ENCODE results near the gene PTPRG. TPM values are rescaled to one million over a fixed set of nuclear protein-coding genes. Genes with fewer than 3 reads are reported as not detected.
A peak's percentile ranks its signal among the peaks of the same experiment; 100 is the strongest.

The PTPRG gene
- total RNA-seq, 1 donor: 41.0 TPM

DNA sequence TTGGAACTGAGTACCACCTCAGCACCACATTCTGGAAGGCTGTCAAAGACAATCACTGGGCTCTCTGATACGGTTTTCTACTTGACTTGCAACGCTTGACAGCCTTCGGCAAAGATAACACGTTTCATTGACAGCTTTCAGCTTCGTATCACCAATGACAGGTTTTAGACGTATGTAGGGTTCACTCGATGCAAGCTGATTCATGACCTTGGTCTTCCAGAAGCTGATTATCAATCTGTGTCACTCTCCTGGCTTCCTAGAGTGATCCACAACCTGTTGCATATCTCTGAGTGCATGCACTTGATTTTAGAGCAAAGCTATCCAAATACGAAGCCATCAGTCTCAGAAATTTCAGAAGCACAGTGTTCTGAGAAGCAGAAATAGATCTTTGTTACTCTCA, 430.3 kb downstream of the PTPRG start:
- no peak overlapping the region for H3K4me3 ChIP-seq (ENCODE audit: low read depth, low read length)
- DNase-seq (ENCODE audit: low read depth): no peak
- TF ChIP-seq, protein P1, sequence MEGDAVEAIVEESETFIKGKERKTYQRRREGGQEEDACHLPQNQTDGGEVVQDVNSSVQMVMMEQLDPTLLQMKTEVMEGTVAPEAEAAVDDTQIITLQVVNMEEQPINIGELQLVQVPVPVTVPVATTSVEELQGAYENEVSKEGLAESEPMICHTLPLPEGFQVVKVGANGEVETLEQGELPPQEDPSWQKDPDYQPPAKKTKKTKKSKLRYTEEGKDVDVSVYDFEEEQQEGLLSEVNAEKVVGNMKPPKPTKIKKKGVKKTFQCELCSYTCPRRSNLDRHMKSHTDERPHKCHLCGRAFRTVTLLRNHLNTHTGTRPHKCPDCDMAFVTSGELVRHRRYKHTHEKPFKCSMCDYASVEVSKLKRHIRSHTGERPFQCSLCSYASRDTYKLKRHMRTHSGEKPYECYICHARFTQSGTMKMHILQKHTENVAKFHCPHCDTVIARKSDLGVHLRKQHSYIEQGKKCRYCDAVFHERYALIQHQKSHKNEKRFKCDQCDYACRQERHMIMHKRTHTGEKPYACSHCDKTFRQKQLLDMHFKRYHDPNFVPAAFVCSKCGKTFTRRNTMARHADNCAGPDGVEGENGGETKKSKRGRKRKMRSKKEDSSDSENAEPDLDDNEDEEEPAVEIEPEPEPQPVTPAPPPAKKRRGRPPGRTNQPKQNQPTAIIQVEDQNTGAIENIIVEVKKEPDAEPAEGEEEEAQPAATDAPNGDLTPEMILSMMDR (IDR thresholded peaks at IDR 0.05; ENCODE audit: insufficient read depth, low read depth, low read length): no peak

DNA sequence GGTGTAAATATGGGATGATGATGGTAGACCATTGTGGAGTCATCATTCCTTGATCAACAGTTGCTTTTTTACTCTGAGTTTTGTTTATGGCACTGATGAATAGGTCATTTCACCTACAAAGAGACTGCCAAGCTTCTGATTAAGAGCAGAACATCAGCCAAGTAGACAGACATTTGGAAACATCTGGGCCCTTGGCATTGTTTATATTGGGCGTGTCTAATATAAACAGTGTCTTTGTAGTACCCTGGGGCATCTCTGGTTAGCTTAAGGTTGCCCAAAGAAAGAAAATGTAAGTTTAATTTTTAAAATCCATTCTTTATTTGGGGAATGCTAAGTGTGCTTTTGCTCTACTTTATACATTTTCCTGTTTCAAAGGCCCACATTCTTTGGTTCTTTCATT, 435.0 kb downstream of the PTPRG start:
- no peak for DNase-seq (ENCODE audit: low read depth)
- H3K4me3 ChIP-seq (ENCODE audit: low read depth, low read length): no peak overlapping the region
- TF ChIP-seq, protein P1 (IDR thresholded peaks at IDR 0.05; ENCODE audit: insufficient read depth, low read depth, low read length): no peak

DNA sequence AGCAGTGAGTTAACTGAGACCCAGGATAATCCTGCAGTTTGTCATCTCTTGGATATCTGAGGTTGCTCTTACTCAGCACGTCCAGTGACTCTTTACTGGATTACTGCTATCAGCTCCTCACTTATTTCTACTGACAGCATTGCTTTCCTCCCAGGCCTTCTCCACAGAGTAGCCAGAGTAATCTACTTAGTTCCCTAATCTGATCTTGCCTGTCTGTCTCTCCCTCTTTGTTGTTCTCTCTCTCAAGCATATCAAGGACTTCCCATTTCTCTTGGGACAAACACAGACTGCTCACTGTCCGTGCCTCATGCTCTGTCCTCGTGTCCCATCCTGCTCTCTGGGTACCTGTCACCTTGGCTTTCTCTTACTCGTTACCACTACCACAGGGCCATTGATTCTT, 435.7 kb downstream of the PTPRG start:
- no peak overlapping the region for H3K4me3 ChIP-seq (ENCODE audit: low read depth, low read length)
- no peak for DNase-seq (ENCODE audit: low read depth)
- TF ChIP-seq, protein P1 (IDR thresholded peaks at IDR 0.05; ENCODE audit: insufficient read depth, low read depth, low read length): no peak

DNA sequence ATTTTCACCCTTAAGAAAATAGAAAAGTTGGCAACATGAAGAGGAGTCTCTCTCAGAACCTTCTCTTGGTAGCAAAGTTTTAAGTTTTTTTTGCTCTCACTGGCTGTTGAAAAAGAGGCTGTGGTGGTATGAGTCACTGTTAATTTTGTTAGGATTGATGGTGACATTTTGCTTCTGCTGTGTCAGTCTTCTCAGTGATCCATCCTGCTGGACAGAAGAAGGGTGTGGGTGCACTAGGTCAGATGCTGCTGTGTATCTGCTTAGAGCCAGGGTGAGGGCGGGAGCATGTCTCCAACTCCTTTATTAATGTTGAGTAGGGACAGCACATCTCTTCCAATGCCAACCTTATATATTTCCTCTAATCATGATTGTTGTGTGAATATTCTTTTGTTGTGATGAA, 442.5 kb downstream of the PTPRG start:
- TF ChIP-seq, protein P1 (IDR thresholded peaks at IDR 0.05; ENCODE audit: insufficient read depth, low read depth, low read length): no peak
- H3K4me3 ChIP-seq (ENCODE audit: low read depth, low read length): no peak overlapping the region
- DNase-seq (ENCODE audit: low read depth): no peak

DNA sequence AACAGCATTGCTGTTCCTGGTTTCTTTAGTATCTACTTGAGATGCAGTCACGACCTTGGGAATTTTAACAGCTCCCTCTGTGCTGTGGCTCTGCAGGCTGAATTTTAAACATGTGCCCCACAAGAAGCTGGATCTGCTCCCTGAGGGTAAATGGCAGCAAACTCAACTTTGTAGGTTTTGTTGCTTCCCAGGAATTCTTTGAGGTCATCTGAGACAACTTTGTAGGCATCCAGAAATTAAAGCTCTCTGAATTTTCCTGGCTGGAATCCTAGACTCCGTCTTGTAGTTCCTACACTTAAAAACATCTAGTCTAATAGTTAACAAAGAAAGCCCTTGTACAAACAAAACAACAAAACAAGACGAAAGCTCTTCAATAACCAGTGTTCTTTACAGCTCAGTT, 445.7 kb downstream of the PTPRG start:
- TF ChIP-seq, protein P1 (IDR thresholded peaks at IDR 0.05; ENCODE audit: insufficient read depth, low read depth, low read length): no peak
- peak; percentile 14 for DNase-seq (ENCODE audit: low read depth)
- no peak overlapping the region for H3K4me3 ChIP-seq (ENCODE audit: low read depth, low read length)

DNA sequence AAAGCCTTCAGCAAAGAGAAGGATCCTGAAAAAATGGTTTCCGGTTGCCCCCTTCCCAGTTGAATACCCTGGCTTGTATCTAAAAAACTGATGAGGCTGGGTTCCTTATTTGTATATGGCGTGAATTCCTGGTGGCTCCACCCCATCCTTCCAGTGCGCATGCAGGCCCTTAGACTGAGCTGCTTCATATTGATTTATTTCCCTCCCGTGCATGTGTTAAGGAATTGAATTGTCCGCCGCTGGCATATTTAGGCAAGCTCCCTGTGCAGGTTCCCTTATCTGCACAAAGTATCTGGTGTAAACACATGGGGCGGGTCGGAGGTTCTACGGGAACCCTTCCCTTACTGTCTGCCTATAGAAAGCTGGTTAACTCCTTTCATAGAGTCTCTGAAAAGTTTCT, 449.6 kb downstream of the PTPRG start:
- no peak overlapping the region for H3K4me3 ChIP-seq (ENCODE audit: low read depth, low read length)
- TF ChIP-seq, protein P1 (IDR thresholded peaks at IDR 0.05; ENCODE audit: insufficient read depth, low read depth, low read length): no peak
- no peak for DNase-seq (ENCODE audit: low read depth)

DNA sequence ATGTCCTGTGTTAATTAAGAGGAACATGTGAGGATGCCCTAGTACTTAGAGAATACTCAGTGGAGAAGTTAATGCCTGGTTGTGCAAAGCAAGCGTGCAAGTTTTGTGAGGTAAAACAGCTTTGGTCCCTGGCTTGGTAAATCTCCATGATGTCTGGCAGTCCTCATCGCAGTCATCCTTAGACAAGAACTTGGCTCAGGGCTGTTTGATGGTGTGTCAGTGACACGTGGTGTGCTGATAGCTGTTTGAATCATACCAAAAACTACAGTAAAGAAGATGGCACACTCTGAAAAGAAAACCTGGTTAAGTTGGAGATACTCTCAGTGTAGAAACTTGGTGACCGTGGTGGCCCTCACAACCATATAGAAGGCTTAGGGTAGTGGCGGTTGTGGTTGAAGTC, 450.3 kb downstream of the PTPRG start:
- peak; percentile 28 for DNase-seq (ENCODE audit: low read depth)
- TF ChIP-seq, protein P1 (IDR thresholded peaks at IDR 0.05; ENCODE audit: insufficient read depth, low read depth, low read length): no peak
- H3K4me3 ChIP-seq (ENCODE audit: low read depth, low read length): no peak overlapping the region
